ENCODE results near the gene CITED1. TPM values are rescaled to one million over a fixed set of nuclear protein-coding genes. Genes with fewer than 3 reads are reported as not detected.

Gene CITED1
- total RNA-seq, 4 donors from 2014 or later: 0.60 to 5.0 (median 4.7) TPM; not detected in 1

DNA sequence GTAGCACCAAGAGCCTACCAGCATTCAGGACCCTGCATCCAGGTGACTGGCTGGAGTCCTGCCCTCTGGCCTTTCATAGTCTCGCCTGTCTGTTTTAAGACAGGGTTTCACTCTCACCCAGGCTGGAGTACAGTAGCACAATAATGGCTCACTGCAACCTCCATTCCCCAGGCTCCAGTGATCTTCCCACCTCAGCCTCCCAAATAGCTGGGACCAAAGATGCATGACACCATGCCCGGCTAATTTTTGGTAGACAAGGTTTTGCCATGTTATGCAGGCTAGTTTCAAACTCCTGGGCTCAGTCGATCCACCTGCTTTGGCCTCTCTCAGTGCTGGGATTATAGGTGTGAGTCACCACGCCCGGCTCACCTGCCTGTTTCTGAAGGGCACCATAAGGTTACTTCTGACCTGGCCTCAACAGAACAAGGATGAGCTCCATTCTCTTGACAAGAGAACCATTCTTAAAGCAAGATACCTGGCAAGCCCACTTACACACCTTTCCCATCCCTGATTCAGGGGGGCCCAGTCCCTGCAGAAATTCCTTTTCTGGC lies 35.3 kb downstream of the CITED1 start:
- DNase-seq (ENCODE audit: low spot score) (no peak), ATAC-seq (ENCODE audit: low FRiP score) (no peak)
- TF ChIP-seq, protein P1, sequence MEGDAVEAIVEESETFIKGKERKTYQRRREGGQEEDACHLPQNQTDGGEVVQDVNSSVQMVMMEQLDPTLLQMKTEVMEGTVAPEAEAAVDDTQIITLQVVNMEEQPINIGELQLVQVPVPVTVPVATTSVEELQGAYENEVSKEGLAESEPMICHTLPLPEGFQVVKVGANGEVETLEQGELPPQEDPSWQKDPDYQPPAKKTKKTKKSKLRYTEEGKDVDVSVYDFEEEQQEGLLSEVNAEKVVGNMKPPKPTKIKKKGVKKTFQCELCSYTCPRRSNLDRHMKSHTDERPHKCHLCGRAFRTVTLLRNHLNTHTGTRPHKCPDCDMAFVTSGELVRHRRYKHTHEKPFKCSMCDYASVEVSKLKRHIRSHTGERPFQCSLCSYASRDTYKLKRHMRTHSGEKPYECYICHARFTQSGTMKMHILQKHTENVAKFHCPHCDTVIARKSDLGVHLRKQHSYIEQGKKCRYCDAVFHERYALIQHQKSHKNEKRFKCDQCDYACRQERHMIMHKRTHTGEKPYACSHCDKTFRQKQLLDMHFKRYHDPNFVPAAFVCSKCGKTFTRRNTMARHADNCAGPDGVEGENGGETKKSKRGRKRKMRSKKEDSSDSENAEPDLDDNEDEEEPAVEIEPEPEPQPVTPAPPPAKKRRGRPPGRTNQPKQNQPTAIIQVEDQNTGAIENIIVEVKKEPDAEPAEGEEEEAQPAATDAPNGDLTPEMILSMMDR (IDR thresholded peaks at IDR 0.05): no peak

DNA sequence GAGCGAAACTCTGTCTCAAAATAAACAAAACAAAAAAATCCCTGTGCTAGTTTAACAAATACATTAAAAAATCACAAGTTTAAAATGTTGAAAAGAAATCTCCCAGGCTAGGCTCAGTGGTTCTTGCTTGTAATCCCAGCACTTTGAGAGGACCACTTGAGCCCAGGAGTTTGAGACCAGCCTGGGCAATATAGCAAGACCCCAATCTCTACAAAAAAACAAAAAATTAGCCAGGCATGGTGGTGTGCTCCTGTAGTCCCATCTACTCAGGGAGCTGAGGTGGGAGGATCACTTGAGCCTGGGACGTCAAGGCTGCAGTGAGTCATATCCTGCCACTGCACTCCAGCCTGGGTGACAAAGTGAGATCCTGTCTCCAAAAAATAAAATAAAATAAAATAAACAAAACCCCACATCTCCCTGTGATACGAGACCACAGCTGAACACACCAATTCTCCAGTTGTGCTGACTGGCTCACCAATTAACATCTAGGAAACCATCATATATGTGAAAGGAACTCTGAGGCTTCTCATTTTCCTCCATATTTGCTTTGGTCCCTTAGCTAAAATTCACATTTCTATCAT lies 36.0 kb downstream of the CITED1 start:
- TF ChIP-seq, protein P1 (IDR thresholded peaks at IDR 0.05): no peak
- ATAC-seq (ENCODE audit: low FRiP score) (no peak), DNase-seq (ENCODE audit: low spot score) (no peak)

GRCh38 chrX:72268597-72269365 lies 36.9 kb downstream of the CITED1 start:
- ATAC-seq (ENCODE audit: low FRiP score) (no peak), DNase-seq (ENCODE audit: low spot score) (no peak)
- TF ChIP-seq, protein P1 (IDR thresholded peaks at IDR 0.05): no peak

DNA sequence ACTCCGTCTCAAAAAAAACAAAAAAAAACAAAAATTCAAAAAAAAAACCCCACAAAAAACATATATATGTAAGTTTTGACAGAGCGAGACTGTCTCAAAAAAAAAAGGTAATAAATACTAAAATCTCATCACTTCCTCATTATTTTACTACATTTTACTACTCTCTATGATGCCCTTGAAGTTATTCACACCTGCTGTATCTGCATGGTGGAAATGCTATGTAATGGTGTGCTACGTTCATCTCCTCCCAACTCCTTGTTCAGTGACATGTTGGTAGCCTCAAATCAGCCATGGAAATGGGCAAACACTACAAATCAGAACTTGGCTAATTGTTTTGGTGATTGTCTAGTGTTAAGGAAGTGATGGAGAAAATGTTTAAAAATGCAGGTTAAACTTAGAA lies 40.5 kb downstream of the CITED1 start:
- TF ChIP-seq, protein P1 (IDR thresholded peaks at IDR 0.05): no peak
- ATAC-seq (ENCODE audit: low FRiP score) (no peak), DNase-seq (ENCODE audit: low spot score) (no peak)

DNA sequence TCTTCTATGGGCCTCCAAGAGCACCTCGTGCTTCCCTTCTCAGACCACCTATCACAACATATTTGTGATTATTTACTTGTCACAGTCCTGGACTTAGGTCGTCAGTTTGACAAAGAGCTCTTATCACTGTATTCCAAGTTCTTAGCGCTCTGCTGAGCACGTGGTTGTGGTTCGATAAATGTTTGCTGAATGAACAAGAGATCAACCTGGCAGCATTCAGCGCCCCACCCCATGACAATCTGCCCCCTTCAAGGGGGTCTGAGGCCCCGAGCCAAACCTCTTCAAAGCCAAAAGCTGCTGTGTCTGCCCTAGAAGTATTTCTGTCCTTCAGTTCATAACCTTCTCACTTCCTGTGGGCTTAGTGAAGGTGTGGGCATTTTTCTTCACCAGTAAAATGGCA lies 43.6 kb downstream of the CITED1 start:
- DNase-seq (ENCODE audit: low spot score): no peak
- ATAC-seq (ENCODE audit: low FRiP score): no peak
- TF ChIP-seq, protein P1 (IDR thresholded peaks at IDR 0.05): no peak

DNA sequence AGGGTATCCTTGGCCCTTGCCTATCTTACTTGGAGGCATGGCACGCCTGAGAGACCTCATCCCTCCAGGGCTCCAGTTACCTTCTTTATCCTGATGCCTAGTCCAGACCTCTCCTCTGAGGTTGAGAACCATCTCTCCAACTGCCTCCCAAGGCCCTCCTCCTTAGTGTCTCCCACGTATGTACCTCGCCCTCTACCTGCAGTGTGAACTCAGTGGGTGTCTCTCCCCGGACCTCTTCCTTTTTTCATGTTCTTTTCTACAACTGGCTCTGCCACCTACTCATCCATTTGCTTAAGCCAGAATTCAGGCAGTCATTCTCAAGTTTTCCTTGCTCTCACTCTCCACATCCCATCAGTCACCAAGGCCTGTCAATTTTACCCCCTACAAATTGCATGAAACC lies 45.3 kb downstream of the CITED1 start:
- DNase-seq (ENCODE audit: low spot score) (no peak), ATAC-seq (ENCODE audit: low FRiP score) (no peak)
- TF ChIP-seq, protein P1 (IDR thresholded peaks at IDR 0.05): no peak

Data from omental fat pad (tissue), 4 donors.